ENCODE data around the gene FRAT1. TPM values are rescaled to one million over a fixed set of nuclear protein-coding genes. Genes with fewer than 3 reads are reported as not detected.
"Not testable (repeated sequence)": the region's sequence is repeated elsewhere in the genome, so short reads cannot be mapped to it uniquely, and the experiment has no call there.

FRAT1 gene
- total RNA-seq, 6 experiments from 2014 or later: 0.82 to 1.3 (median 1.1) TPM

- Mint-ChIP-seq H3K4me1 (ENCODE audit: low read depth) (peaks cover 20% of the 10 kb centered on the region), H3K36me3 (ENCODE audit: low read depth) (no peaks in the 10 kb centered on the region), H3K27me3 (ENCODE audit: insufficient read depth) (peaks cover 2% of the 10 kb centered on the region; the same call in 1 of the 2 replicates), H3K27ac (no peak overlapping the region), H3K9me3 (no peaks in the 10 kb centered on the region), H3K4me3 (no peak overlapping the region)
- no peak for TF ChIP-seq CTCF (IDR thresholded peaks at IDR 0.05)
- no peak for DNase-seq
These were observed 41.5 kb upstream of the FRAT1 start for GRCh38 chr10:97277551-97277950.

DNA sequence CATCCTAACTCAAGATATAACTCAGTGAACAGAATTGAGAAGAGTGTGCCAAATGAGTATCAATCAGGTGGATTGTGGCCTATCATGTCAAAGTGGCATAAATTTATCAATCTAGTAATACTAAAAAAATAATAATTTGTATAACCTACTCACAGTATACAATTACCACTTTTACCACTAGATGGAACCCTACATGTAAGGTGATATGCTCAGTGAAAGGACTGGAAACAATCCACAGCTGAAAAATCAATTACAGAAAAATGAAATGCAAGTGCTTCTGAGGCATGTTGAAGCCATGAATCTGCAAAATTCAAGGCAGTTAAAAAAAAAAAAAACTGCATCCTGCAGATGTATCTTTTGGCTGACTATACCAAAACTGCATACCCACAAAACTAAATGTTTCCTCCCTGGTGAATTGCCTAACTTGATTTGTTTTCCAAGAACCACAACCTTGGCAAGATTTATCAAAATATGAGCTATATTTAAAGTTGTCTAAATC lies 40.5 kb upstream of the FRAT1 start:
- peak; percentile 84 for TF ChIP-seq CTCF (IDR thresholded peaks at IDR 0.05)
- Mint-ChIP-seq H3K9me3 (no peaks in the 10 kb centered on the region), H3K27ac (peak overlapping the region; percentile 76), H3K36me3 (ENCODE audit: low read depth) (no peaks in the 10 kb centered on the region), H3K4me1 (ENCODE audit: low read depth) (peaks cover 20% of the 10 kb centered on the region), H3K27me3 (ENCODE audit: insufficient read depth) (peaks cover 2% of the 10 kb centered on the region; the same call in 1 of the 2 replicates), H3K4me3 (no peak overlapping the region)
- peak; percentile 82 for DNase-seq

GRCh38 chr10:97279121-97279815 lies 39.8 kb upstream of the FRAT1 start:
- Mint-ChIP-seq H3K27ac (peak overlapping the region; percentile 76), H3K9me3 (no peaks in the 10 kb centered on the region), H3K4me3 (no peak overlapping the region), H3K36me3 (ENCODE audit: low read depth) (no peaks in the 10 kb centered on the region), H3K27me3 (ENCODE audit: insufficient read depth) (peaks cover 2% of the 10 kb centered on the region; the same call in 1 of the 2 replicates), H3K4me1 (ENCODE audit: low read depth) (peaks cover 20% of the 10 kb centered on the region)
- TF ChIP-seq CTCF (IDR thresholded peaks at IDR 0.05): no peak
- DNase-seq: no peak

DNA sequence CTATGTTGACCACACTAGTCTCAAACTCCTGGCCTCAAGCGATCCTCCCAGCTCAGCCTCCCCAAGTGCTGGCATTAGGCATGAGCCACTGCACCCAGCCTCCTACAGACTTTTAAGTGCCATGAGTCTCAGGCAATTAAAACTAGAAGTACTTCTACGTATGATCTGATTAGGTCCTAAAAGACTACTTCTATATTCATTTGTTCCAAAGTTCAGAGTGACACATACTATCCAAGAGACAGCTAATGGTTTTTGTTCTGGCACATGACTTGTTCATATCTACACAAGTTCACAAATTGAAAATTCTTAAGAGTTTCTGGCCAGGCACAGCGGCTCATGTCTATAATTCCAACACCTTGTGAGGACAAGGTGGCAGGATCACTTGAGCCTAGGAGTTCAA lies 38.3 kb upstream of the FRAT1 start:
- Mint-ChIP-seq H3K4me1 (ENCODE audit: low read depth) (peaks cover 20% of the 10 kb centered on the region), H3K27ac (no peak overlapping the region), H3K9me3 (no peaks in the 10 kb centered on the region), H3K27me3 (ENCODE audit: insufficient read depth) (no peaks in the 10 kb centered on the region; the same call in 1 of the 2 replicates), H3K36me3 (ENCODE audit: low read depth) (no peaks in the 10 kb centered on the region), H3K4me3 (no peak overlapping the region)
- no peak for DNase-seq
- TF ChIP-seq CTCF (IDR thresholded peaks at IDR 0.05): no peak

DNA sequence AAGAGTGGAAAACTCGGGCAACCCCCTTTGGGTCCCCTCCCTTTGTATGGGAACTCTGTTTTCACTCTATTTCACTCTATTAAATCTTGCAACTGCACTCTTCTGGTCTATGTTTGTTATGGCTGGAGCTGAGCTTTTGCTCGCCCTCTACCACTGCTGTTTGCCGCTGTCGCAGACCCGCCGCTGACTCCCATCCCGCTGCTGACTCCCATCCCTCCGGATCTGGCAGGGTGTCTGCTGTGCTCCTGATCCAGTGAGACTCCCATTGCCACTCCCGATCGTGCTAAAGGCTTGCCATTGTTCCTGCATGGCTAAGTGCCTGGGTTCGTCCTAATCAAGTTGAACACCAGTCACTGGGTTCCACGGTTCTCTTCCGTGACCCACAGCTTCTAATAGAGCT lies 29.0 kb upstream of the FRAT1 start:
- not testable (repeated sequence) for H3K27me3 Mint-ChIP-seq (ENCODE audit: insufficient read depth); H3K36me3 Mint-ChIP-seq (ENCODE audit: low read depth); H3K9me3 Mint-ChIP-seq; DNase-seq; H3K4me3 Mint-ChIP-seq; H3K27ac Mint-ChIP-seq
- peaks cover 17% of the 10 kb centered on the region for H3K4me1 Mint-ChIP-seq (ENCODE audit: low read depth)

DNA sequence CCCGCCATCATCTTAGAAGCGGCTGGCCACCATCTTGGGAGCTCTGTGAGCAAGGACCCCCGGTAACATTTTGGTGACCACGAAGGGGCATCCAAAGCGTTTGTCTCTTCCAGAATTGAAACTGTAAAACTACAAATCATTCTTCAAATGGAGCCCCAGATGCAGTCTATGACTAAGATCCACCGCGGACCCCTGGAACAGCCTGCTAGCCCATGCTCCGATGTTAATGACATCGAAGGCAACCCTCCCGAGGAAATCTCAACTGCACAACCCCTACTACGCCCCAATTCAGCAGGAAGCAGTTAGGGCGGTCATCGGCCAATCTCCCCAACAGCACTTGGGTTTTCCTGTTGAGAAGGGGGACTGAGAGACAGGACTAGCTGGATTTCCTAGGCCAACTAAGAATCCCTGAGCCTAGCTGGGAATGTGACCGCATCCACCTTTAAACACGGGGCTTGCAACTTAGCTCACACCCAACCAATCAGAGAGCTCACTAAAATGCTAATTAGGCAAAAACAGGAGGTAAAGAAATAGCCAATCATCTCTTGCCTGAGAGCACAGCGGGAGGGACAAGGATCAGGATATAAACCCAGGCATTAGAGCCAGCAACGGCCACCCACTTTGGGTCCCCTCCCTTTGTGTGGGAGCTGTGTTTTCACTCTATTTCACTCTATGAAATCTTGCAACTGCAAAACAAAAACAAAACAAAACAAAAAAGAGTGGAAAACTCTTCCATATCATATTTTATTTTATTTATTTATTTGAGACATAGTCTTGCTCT lies 28.3 kb upstream of the FRAT1 start:
- Mint-ChIP-seq H3K4me1 (ENCODE audit: low read depth) (peaks cover 17% of the 10 kb centered on the region), H3K4me3 (peak overlapping the region; percentile 98), H3K27ac (peak overlapping the region; percentile 33; the same call in 1 of the 2 replicates)
- H3K36me3 Mint-ChIP-seq (ENCODE audit: low read depth); DNase-seq; H3K9me3 Mint-ChIP-seq; H3K27me3 Mint-ChIP-seq (ENCODE audit: insufficient read depth): not testable (repeated sequence)
